GM23338 (cell line): ENCODE measurements around the gene ZER1. TPM values are rescaled to one million over a fixed set of nuclear protein-coding genes. Genes with fewer than 3 reads are reported as not detected.

ENCODE experiments used
- EZH2 ChIP-seq: fragments of 200-600 bp; sonication (generic); IDR thresholded peaks from one replicate; pipeline ENCODE4 v1.8.0; 2017; ENCODE audit warnings: antibody characterized with exemption, mild to moderate bottlenecking, low read depth; ENCODE audit not compliant: unreplicated experiment
- STAT1 ChIP-seq: IDR thresholded peaks from one replicate; pipeline ENCODE4 v1.6.1; 2016; ENCODE audit warnings: antibody characterized with exemption; ENCODE audit not compliant: unreplicated experiment
- ZNF462 ChIP-seq: fragments of 250-450 bp; sonication (Bioruptor Pico); IDR thresholded peaks from 2 replicates; pipeline ENCODE4 v1.5.0; 2020; ENCODE audit warnings: mild to moderate bottlenecking, moderate library complexity
- polyA plus RNA-seq: library from polyadenylated mRNA; unstranded; fragments of >200 nt; fragmentation: Nextera tagmentation; extraction: Ambion mirVana; gene quantifications from 2 replicates; pipeline ENCODE4 v1.2.1, GENCODE V29; 2016
- total RNA-seq: library from RNA; depleted of rRNA; stranded (reverse); fragments of >200 nt; shearing (Covaris generic); gene quantifications from 2 replicates; pipeline ENCODE4 v1.2.3, GENCODE V29; 2014
- TF ChIP-seq, protein P1 (sequence below): IDR thresholded peaks from one replicate; pipeline ENCODE4 v1.6.1; 2018; ENCODE audit warnings: antibody characterized with exemption; ENCODE audit not compliant: unreplicated experiment

ZER1 gene
- total and polyA plus RNA-seq, 2 experiments from 2014 or later: 7.0 to 23.9 TPM

DNA sequence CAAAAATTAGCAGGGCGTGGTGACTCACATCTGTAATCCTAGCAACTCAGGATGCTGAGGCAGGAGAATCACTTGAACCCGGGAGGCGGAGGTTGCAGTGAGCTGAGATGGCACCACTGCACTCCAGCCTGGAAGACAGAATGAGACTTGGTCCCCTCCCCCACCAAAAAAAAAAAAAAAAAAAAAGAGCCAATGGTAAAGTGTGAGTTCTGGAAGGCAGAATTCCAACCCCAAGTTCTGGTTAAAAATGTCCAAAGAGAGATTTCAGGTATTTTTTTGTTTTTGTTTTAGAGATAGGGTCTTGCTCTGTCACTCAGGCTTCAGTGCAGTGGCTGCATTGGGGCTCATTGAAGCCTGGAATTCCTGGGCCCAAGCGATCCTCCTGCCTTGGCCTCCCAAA, 84.3 kb downstream of the ZER1 start (continued):
- TF ChIP-seq ZNF462 (CRISPR knock-in tag) (no peak), STAT1 (no peak), EZH2 (no peak)
- TF ChIP-seq, protein P1, sequence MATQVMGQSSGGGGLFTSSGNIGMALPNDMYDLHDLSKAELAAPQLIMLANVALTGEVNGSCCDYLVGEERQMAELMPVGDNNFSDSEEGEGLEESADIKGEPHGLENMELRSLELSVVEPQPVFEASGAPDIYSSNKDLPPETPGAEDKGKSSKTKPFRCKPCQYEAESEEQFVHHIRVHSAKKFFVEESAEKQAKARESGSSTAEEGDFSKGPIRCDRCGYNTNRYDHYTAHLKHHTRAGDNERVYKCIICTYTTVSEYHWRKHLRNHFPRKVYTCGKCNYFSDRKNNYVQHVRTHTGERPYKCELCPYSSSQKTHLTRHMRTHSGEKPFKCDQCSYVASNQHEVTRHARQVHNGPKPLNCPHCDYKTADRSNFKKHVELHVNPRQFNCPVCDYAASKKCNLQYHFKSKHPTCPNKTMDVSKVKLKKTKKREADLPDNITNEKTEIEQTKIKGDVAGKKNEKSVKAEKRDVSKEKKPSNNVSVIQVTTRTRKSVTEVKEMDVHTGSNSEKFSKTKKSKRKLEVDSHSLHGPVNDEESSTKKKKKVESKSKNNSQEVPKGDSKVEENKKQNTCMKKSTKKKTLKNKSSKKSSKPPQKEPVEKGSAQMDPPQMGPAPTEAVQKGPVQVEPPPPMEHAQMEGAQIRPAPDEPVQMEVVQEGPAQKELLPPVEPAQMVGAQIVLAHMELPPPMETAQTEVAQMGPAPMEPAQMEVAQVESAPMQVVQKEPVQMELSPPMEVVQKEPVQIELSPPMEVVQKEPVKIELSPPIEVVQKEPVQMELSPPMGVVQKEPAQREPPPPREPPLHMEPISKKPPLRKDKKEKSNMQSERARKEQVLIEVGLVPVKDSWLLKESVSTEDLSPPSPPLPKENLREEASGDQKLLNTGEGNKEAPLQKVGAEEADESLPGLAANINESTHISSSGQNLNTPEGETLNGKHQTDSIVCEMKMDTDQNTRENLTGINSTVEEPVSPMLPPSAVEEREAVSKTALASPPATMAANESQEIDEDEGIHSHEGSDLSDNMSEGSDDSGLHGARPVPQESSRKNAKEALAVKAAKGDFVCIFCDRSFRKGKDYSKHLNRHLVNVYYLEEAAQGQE: no peak
